GM10847 (cell line): Measurements from ENCODE around the gene CDH4.

Experiments
- POLR2A ChIP-seq: IDR thresholded peaks from 2 replicates; pipeline ENCODE4 v1.6.1; 2011; ENCODE audit not compliant: insufficient read length; ENCODE audit errors: extremely low read depth

The CDH4 gene

DNA sequence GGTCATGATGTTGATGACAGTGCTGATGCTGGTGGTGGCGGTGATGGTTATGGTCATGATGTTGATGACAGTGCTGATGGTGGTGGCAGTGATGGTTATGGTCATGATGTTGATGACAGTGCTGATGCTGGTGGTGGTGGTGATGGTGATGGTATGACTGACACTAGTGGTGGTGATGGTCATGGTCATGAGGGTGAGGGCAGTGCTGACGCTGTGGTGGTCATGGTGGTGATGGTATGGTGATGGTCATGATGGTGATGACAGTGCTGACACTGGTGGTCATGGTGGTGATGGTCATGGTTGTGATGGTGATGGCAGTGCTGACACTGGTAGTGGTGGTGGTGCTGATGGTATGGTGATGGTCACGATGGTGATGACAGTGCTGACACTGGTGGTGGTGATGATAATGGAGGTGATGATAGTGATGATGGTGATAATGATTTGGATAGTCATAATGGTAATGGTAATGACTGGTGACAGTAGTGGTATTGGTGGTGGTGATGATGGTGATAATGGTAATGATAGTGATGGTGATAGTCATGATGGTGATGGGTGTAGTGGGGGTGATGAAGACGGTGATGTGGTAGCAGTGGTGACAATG lies 206.2 kb downstream of the CDH4 start:
- no peak for TF ChIP-seq POLR2A

DNA sequence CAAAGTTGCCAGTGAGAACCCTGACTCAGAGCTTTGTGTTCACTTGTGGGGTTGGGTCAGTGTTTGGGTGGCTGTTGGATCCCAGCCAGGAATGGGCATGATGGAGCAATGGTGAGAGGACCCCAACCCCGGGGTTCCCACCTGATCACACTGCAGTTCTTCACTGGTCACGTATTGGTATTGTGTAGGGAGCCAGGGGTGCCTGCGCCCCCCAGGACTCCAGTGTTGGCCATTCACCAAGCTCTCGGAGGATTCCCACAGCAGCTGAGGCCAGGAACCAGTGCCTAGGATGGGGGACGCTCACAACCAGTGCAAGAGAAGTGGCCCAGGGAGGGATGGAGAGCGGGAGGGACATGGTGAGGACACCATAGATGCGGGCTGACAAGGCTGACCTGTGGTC lies 207.2 kb downstream of the CDH4 start:
- no peak for TF ChIP-seq POLR2A

DNA sequence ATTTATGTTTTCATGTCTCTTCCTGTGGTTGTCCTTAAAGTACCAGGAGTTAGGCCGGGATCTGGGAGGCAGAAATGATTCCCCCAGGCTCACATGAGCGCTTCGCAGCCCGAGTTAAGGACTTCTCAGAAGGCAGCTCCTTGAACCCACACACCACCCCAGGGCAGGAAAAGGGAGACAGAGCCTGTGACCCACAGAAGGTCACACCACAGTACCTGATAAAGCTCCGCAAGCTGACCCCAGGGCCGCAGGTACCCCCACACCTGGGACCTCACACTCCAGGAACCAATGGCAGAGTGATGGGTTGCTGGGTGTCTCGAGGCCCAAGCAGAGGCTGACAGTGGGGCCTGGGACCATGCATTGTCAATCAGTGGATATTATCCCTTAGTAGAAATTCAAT lies 207.6 kb downstream of the CDH4 start:
- TF ChIP-seq POLR2A = no peak

DNA sequence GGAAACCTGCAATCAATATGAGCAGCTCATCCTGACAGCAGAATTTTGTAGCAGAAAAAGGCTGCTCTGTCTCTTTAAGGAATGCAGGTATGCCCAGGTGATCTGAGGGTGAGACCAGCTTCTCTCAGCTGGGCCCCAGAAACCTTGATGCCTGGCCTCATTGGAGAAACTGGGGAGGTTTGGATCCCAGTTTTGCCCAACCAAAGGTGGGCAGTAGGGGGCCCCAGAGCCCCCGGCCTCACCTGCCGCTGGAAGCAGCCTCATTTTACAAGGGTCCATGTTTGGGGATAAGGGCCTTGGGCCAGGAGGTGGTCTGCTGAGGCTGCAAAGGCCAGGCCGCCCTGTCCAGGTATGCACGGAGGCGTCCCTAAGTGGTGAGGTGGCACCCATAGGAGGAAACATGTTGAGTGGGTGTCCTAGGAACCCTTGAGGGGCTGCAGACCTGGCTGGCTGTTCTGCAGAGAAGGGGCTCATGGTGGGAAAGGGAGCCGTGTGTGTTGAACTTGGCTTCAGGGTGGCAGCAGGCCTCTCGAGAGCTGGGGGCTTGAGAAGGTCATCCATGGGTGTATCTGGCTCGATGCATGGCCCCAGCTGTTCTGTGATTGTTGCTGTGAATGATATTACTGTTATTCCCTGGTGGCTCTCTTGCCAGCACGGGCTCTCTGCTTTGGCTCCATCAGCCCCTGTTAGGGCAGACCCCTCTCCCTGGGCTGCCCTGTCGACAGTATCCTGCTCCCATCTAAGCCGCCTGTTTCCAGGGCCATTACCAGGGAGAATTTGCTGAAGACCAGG lies 208.4 kb downstream of the CDH4 start:
- no peak for TF ChIP-seq POLR2A

- TF ChIP-seq POLR2A = no peak
These were observed 209.4 kb downstream of the CDH4 start for GRCh38 chr20:61461461-61461860.

GRCh38 chr20:61464307-61465303 lies 212.5 kb downstream of the CDH4 start:
- TF ChIP-seq POLR2A = no peak

DNA sequence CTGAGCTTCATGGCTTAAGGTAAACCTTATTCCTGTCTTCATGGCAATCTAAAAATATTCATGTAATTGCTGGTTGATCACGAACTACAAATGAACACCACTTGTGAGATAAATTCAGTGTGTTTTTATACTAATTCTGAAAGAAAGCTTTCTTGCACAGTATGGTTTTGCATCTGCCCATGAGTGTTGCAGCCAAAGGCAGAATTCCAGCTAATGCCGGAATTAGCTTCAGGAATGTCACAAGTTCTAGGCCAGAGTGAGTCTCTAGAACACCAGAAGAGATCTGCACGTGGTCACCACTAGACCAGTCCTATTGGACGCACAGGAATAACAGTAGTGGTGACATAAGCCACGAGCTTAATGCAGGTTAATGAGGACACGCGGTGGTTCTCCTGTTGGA lies 223.7 kb downstream of the CDH4 start:
- TF ChIP-seq POLR2A = no peak

DNA sequence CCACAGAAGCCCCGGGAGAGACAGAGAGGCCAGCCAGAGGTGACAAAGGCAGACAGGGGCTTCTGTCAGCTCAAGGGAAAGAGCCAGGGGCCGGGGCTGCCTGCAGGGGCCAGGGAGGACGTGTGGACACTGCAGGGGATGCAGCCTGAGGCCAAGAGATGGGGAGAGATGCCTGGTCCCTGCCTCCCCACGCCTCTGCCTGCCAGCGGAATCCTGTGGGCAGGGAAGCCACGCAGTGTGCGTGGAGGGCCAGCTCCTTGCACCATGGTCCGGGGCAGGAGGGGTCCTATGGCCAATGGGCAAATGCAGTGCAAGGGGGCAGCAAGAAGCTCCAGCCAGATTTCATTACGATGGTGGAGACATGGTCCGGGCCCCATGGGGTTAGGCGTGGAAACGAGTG lies 224.9 kb downstream of the CDH4 start:
- no peak for TF ChIP-seq POLR2A

DNA sequence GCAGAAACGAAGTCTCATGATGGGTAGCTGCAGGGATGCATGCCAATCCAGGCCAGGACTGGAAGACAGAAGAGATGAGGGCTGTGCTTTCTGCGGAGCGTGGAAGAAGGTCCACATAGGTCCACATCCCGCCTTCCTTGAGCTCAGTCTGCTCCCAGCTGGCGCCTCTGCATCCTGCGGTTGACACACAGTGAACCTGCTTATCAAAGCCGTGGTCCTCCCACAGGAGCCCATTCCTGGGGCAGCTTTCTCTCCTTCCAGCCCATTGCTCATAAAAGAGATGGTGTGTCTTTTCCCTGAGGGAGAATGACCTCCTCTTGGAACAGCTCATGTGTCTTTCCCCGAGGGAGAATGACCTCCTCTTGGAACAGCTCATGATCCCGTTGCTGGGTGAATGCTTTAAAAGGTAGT lies 225.4 kb downstream of the CDH4 start:
- TF ChIP-seq POLR2A = no peak

GRCh38 chr20:61478094-61478493 lies 226.0 kb downstream of the CDH4 start:
- no peak for TF ChIP-seq POLR2A

DNA sequence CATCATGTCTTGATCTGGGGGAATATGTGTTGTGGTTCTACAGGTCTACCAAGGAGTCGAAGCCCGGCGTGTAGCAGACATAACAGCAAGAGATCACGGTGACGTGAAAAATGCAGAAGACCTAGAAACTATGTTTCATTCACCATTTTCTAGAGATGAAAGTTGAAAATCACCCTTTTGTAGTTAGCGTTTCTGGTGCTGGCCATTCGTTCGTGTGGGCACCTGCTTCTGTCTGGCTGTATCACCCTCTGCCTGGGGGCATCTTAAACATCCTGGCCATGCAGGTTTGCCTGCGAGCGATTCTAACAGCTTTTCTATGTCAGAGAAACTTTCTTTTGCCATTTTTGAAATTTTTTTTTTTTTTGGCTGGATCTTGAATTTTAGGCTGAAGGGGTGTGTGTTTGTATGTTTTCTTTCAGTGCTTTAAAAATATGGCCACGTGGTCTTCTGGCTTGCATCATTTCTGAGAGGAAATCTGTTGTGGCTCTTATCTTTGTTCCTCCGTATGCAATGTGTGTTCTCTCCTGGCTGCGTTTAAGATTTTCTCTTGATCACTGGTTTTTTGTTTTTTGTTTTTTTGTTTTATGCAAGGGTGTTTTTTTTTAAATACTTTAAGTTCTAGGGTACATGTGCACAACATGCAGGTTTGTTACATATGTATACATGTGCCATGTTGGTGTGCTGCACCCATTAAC lies 226.7 kb downstream of the CDH4 start:
- no peak for TF ChIP-seq POLR2A

GRCh38 chr20:61480158-61480825 lies 228.2 kb downstream of the CDH4 start:
- TF ChIP-seq POLR2A = no peak

GRCh38 chr20:61482056-61482887 lies 230.2 kb downstream of the CDH4 start:
- TF ChIP-seq POLR2A = no peak

DNA sequence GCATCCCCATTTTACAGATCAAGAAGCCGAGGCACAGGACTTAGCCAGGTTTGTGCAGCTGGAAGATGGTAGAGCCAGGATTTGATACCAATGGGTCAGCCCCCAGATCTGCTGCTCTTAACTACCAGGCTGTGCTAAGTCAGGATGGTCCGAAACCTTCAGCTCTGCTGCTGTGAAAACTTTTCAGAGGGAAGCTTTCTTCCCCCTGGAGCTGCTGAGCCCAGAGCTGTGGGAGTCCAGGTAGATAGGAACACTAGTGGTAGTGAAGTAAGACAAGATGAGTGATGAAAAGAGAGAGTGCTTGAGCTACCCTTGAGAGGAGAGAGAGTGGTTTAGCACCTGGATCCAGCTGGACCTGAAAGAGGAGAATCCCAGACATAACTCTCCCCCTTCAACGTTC lies 230.8 kb downstream of the CDH4 start:
- TF ChIP-seq POLR2A = no peak
